Glomerular visceral epithelial cell (primary cell): ENCODE measurements around the gene RELT.
"Not testable (repeated sequence)": the region's sequence is repeated elsewhere in the genome, so short reads cannot be mapped to it uniquely, and the experiment has no call there.

Source experiments
- DNase-seq: peaks from one replicate; pipeline ENCODE4 v3.0.0-alpha.2; 2016; ENCODE audit errors: extremely low spot score

RELT gene

GRCh38 chr11:73436859-73437258, 60.7 kb downstream of the RELT start:
- not testable (repeated sequence) for DNase-seq

GRCh38 chr11:73439002-73439843, 63.0 kb downstream of the RELT start:
- DNase-seq, result no peak

- no peak for DNase-seq
Observed at GRCh38 chr11:73445980-73446379, 69.8 kb downstream of the RELT start.

- no peak for DNase-seq
Observed at GRCh38 chr11:73446766-73447165, 70.6 kb downstream of the RELT start.
